Measurements from ENCODE around the gene SH3TC1.

The SH3TC1 gene

DNA sequence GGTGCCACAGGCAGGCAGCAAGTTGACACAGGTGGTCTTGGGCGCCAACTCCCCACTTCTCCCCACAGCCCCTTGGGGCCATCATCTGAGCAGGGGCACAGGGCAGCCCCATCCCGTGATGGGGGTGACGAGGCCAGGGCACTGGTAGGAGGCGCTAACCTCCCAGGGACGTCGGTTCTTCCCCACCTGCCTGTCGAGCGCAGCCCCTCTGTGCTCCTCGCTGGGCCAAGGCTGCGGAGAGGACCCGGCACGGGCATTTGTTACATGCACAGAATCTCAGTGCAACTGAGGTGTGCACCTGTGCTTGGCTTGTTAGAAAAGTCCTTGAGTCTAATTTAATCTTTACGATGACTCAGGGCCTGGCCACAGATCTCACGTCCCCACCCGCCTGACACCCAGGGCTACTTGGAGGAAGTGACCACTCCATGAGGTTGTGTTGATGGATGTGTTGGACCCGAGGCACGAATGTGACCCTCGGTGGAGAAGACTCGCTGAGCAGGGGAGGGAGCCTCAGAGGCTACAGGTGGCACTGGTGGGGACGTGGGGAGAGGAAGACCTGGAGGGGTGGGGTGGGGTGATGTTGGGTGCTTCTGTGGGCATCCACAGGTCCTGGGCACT, 3.1 kb upstream of the SH3TC1 start:
- peaks cover 27% of the 10 kb centered on the region for H3K4me1 Mint-ChIP-seq (ENCODE audit: low read depth)
- H3K27me3 Mint-ChIP-seq = no peaks in the 10 kb centered on the region
- no peaks in the 10 kb centered on the region for H3K36me3 Mint-ChIP-seq (ENCODE audit: low read depth)
- no peak for DNase-seq
- no peak overlapping the region for H3K27ac Mint-ChIP-seq
- H3K9me3 Mint-ChIP-seq = no peaks in the 10 kb centered on the region
- H3K4me3 Mint-ChIP-seq = no peak overlapping the region

DNA sequence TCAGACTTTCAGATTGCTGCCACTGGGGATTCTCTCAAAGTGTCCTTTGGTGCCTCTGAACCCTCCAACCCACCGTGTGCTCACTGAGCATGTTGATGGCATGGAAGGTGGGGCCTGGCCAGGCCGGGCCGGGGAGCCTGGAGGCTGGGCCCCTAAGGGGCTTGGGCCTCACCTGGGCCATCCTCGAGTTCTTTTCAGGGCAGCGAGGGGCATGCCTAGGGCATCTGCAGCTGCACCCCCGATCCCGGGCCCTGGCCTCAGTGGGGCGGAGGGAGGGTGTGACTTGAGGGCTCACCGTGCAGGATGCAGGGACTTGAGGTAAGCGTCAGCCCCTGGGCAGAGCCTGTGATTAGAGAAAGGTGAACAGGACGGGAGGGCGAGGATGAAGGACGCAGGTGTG, 1.6 kb upstream of the SH3TC1 start:
- H3K4me1 Mint-ChIP-seq (ENCODE audit: low read depth) = peaks cover 42% of the 10 kb centered on the region
- no peaks in the 10 kb centered on the region for H3K9me3 Mint-ChIP-seq
- no peak overlapping the region for H3K27ac Mint-ChIP-seq
- no peak overlapping the region for H3K4me3 Mint-ChIP-seq
- H3K36me3 Mint-ChIP-seq (ENCODE audit: low read depth) = no peaks in the 10 kb centered on the region
- DNase-seq = no peak
- no peaks in the 10 kb centered on the region for H3K27me3 Mint-ChIP-seq

DNA sequence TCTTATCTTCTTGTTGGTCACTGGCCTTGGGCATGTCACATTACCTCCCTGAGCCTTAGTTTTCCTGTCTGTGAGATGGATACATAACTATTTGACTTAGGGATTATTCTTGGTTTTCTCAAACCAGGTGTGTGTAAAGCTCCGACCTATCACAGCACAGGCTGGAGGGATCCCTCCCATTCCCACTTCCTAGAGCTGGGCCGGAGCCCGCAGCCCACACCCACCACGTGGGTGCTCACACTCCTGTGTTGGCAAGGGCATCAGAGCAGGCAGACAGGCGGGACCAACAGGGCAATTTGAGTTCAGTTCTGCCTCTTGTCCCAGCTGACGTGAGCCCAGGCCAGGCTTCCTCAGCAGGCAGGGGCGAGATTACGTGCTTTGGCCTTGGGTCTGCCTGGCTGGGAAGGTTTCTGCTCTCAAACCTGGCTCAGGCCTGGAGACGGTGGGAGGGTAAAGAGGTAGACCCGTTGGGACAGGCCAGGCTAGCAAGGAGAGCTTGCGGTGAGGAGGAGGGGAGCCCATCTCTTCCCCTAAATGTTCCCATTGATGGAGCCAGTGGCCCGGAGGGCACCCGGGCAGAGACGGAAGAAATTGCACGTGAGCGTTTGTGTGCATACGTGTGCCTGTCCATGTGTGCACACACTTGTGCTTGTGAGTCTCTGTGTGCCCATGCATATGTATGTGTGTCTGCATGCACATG, 734 bp upstream of the SH3TC1 start:
- no peaks in the 10 kb centered on the region for H3K27me3 Mint-ChIP-seq
- H3K9me3 Mint-ChIP-seq = no peaks in the 10 kb centered on the region
- peaks cover 48% of the 10 kb centered on the region for H3K4me1 Mint-ChIP-seq (ENCODE audit: low read depth)
- no peaks in the 10 kb centered on the region for H3K36me3 Mint-ChIP-seq (ENCODE audit: low read depth)
- peak overlapping the region; percentile 66 for H3K27ac Mint-ChIP-seq
- H3K4me3 Mint-ChIP-seq = peak overlapping the region; percentile 83
- no peak for DNase-seq

DNA sequence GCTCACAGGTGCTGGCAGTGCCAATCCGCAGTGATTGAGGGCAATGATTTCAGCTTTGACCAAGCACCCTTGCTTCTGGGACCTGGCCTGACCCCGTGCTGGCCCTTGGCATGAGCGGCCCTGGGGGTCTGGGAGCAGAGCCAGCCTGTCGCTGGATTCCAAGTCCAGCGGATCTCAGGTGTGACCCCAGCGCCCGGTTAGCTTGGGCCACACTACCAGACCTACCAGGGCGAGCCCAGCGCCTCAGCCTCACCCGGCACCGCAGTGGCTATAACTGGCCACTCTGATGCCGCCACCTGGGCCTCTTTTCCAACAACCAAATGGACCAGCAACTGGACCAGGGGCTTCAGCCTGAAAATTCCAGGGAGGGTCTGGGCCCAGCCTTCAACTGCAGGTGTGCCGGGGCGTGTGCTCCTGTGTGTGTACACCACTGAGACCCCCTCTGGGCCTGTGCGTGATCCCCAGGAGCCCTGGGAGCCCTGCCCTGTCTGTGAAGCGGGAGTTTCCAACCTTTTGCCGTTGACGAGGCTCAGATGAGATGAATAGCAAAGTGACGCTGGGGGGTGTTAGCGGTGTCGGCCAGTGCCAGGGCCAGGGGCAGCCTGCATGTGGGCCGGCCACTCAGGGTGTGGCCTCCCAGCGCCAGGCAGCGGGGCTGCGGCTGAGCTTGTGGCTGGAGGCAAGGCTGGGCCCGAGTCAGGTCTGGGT, 658 bp downstream of the SH3TC1 start:
- H3K4me1 Mint-ChIP-seq (ENCODE audit: low read depth) = peaks cover 48% of the 10 kb centered on the region
- H3K36me3 Mint-ChIP-seq (ENCODE audit: low read depth) = no peaks in the 10 kb centered on the region
- H3K27ac Mint-ChIP-seq = peak overlapping the region; percentile 87
- H3K9me3 Mint-ChIP-seq = no peaks in the 10 kb centered on the region
- H3K4me3 Mint-ChIP-seq = peak overlapping the region; percentile 83
- peak; percentile 50 for DNase-seq
- H3K27me3 Mint-ChIP-seq = no peaks in the 10 kb centered on the region

DNA sequence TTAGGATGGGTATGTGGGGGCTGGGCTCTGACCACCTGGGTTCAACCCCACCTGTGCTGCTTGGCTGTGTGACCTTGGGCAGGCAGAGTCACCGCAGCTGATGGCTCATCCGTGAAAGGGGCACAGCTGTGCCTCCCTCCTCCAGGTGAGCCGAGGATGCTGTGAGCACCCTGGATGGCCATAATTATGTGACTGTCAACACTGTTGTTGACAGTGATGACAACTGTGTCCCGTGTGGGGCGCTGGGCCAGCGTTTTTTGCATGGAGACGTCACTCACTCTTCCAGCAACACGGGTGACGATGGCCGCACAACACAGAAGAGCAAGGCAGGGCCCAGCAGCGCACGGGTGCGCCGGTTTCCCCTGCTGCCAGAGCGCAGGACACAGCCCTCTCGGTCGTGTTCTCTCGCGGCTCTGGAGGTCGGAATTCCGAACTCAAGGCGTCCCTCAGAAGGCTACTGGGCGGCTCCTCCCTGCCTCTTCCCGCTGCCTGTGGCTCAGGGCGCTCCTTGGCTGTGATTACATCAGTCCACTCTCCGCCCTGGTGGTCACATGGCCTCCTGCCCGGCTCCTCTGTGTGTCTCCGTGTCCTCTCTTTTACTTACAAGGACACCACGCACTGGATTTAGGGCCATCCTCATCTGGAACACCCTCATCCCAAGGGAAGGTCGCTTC, 1.3 kb downstream of the SH3TC1 start:
- Mint-ChIP-seq H3K4me3 (peak overlapping the region; percentile 83), H3K36me3 (ENCODE audit: low read depth) (no peaks in the 10 kb centered on the region), H3K27ac (peak overlapping the region; percentile 87), H3K27me3 (no peaks in the 10 kb centered on the region), H3K9me3 (no peaks in the 10 kb centered on the region), H3K4me1 (ENCODE audit: low read depth) (peaks cover 48% of the 10 kb centered on the region)
- DNase-seq = peak; percentile 48

DNA sequence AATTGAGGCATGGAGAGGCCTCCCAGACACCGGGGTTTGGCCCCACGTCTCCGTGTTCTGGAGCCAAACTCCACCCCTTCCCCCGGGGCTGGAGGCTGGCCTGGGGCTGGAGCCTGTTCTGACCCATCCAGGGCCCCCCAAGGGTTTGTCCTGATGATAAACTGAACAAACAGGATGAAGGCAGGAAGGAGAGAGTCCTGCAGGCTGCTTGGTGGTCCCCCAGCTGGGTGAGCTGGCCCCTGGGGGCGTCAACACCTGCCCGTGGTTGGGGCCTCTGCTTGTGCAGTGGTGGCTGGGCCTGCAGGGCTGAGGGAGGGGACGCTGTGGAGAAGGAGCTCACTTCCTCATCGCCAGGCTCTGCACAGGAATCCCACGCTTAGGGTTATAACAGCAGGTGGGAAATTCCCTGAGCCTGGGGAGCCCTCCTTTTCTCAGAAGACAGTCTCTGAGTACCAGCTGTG, 2.3 kb downstream of the SH3TC1 start:
- no peaks in the 10 kb centered on the region for H3K27me3 Mint-ChIP-seq
- peaks cover 51% of the 10 kb centered on the region for H3K4me1 Mint-ChIP-seq (ENCODE audit: low read depth)
- no peaks in the 10 kb centered on the region for H3K36me3 Mint-ChIP-seq (ENCODE audit: low read depth)
- DNase-seq = peak; percentile 63
- no peaks in the 10 kb centered on the region for H3K9me3 Mint-ChIP-seq
- peak overlapping the region; percentile 83 for H3K4me3 Mint-ChIP-seq
- H3K27ac Mint-ChIP-seq = peak overlapping the region; percentile 87

DNA sequence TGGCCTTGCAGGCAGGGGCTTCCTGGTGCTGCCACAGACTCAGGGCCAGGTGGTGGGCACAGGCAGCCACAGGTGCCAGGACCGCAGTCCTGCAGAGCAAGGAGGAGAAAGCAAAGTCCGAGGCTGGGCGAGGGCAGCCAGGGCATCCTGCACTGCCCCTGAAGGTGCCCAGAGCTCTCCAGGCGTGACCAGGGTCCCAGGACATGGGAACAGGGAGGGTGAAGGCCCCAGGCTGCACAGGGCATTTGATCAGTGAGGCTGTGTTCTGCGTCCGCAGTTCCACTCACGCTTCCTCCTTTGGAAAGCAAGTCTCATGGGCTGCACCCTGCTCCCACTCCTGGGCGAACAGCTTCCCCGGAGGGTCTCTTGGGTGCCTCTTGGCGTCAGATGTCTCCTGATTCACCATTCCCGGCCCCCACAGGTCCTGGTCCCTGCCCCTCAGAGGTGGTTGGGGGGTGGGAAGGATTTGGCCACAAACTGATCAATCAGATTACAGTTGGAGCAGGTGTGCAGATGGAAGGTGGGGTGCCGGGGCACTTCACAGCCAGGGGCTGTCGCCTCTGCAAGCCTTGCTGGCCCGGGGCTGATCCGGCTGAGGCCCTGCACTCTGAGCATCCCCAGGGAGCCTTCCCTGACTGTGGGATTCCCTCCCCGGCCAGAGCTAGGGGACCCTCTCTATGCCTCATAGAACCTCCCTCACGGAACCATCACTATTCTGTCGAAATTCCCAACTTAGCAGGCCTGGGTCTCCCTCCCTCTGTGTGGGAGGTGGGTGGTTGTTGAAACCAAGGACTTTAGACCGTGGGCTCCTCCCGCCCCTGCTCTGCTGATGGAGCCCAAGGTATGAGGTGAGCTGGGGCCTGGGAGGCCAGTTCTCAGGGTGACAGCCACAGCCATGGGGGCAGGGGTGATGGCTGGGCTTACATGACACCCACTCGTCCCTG, 3.3 kb downstream of the SH3TC1 start:
- Mint-ChIP-seq H3K27me3 (no peaks in the 10 kb centered on the region), H3K4me1 (ENCODE audit: low read depth) (peaks cover 51% of the 10 kb centered on the region), H3K27ac (no peak overlapping the region), H3K4me3 (no peak overlapping the region), H3K36me3 (ENCODE audit: low read depth) (no peaks in the 10 kb centered on the region), H3K9me3 (no peaks in the 10 kb centered on the region)
- DNase-seq = no peak

DNA sequence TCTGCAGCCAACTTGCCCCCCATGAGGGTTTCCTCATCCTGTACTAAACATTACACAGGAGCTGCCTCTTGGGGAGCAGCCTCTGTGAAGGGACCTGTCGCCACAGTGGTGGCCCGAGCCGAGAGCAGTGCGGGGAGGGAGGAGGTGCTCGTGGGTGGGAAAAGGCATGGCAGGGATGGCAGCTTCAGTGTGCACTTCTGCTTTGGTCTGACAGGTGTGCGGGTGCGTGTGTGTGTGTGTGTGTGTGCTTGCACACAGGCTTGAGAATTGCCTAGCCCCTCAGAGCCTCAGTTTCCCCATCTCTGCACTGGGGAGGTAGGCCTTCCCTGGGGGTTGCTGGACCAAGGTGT, 3.9 kb downstream of the SH3TC1 start:
- no peak for DNase-seq
- no peaks in the 10 kb centered on the region for H3K27me3 Mint-ChIP-seq
- H3K27ac Mint-ChIP-seq = no peak overlapping the region
- H3K9me3 Mint-ChIP-seq = no peaks in the 10 kb centered on the region
- peaks cover 51% of the 10 kb centered on the region for H3K4me1 Mint-ChIP-seq (ENCODE audit: low read depth)
- H3K36me3 Mint-ChIP-seq (ENCODE audit: low read depth) = no peaks in the 10 kb centered on the region
- no peak overlapping the region for H3K4me3 Mint-ChIP-seq

DNA sequence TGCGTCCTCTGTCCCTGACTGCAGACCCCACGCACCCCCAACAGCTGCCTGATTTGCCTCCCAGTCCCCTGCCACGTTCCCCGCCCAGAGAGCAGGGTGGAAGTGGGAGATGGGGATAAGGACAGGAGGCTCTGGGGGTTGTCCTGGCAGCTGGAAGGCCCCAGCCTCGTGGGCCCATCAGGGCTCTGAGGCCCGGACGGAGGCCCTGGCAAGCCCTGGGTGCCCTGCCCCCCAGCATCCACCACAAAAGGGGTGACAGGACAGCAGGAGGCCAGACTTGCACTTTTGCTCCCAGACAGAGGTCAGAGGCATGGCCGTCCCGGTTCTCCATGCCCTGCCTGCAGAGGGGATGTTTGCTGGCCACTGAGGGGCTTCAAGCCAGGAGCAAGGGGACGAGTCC, 4.7 kb downstream of the SH3TC1 start:
- no peak for DNase-seq
- Mint-ChIP-seq H3K27ac (no peak overlapping the region), H3K27me3 (no peaks in the 10 kb centered on the region), H3K9me3 (no peaks in the 10 kb centered on the region), H3K4me3 (no peak overlapping the region), H3K36me3 (ENCODE audit: low read depth) (no peaks in the 10 kb centered on the region), H3K4me1 (ENCODE audit: low read depth) (peaks cover 44% of the 10 kb centered on the region)

DNA sequence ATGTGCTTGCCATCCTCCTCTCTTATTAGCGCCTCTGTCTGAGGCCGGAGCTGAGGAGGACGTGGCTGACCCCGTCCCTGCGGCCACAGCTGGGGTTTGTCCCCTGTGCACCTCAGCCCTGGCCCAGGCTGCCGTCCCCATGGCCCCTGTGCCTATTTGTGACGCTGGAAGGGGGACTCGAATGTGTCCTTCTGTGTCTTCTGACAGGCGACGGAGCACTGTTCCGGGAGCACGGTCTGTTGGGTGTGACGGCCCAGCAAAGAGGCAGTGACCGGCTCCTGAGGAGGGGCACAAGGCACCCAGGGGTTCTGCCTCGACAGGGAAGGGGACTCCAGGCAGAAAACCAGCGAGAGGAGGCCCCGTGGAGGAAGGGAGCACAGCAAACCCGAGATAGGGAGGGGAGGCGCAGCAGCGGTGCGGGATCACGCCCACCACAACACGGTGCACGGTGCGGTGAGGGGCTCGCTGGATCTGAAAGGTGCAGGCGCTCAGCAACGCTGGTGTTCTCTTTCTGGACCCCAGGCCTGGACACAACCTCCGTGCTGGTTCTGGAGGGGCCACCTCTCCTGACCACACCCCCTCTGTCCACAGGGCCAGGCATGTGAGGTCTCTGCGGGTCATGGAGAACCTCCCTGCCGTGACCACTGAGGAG, 5.6 kb downstream of the SH3TC1 start:
- Mint-ChIP-seq H3K27ac (no peak overlapping the region), H3K4me3 (no peak overlapping the region), H3K9me3 (no peaks in the 10 kb centered on the region), H3K36me3 (ENCODE audit: low read depth) (no peaks in the 10 kb centered on the region), H3K4me1 (ENCODE audit: low read depth) (peaks cover 37% of the 10 kb centered on the region), H3K27me3 (no peaks in the 10 kb centered on the region)
- no peak for DNase-seq

DNA sequence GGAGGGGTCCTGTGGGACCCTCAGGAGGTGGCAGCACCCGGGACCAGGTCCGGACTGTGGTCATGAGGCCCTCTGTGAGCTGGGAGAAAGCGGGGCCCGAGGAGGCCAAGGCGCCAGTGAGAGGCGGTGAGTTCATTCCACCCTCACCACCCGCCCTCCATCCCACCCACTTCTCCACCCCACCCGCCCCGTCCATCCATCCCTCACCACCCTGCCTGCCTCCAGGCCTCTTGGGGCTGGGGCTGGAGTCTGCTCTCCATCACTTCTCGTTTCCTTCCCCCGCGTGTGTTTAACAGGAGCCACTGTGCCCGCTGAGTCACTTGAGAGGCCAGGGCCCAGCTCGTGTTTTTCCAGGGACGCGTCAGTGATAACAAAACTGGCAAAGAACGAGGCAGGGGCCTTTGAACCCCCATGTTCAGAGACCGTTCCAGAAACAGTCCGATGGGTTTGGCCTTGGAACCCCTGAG, 6.2 kb downstream of the SH3TC1 start:
- no peaks in the 10 kb centered on the region for H3K9me3 Mint-ChIP-seq
- no peaks in the 10 kb centered on the region for H3K36me3 Mint-ChIP-seq (ENCODE audit: low read depth)
- DNase-seq = no peak
- no peak overlapping the region for H3K27ac Mint-ChIP-seq
- no peaks in the 10 kb centered on the region for H3K27me3 Mint-ChIP-seq
- peaks cover 31% of the 10 kb centered on the region for H3K4me1 Mint-ChIP-seq (ENCODE audit: low read depth)
- H3K4me3 Mint-ChIP-seq = no peak overlapping the region

DNA sequence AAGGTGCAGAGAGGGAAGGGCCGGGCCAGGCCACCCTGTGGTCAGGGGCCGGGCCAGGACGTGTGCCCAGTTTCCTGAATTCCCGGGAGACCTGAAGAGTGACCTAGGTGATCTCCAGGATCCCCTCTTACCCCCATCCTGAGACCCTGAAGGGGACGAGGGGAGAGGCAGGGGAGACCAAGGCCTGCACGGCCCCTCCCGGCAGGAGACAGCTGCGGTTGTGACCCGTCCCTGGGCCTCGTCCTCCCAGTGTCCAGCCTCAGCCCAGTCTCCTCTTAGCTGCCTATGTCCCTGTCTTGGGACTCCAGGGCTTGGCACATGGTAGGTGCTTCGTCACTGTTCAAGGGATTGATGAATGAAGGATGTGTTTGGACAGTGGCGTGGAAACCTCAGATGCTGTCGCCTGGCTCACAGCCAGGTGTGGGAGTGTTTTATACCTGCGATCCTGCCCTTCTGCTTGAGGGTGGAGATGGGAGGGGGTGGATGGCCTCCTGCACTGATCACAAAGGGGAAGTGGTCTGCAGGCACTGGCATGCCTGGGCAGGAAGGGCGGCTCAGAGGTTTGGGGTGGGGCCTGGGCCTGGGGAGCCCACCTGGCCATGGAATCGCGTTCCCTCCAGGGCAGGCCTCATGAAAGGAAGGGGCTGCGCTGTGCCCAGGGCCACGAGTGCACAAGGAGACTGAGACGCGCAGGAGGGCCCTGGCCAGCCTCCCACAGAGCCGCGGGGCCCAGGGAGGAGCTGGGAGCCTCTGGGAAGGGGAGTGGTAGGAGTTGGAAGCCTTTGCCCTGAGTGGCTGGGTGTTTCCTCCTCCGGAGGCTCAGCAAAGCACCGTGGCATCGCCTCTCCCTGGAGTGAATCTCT, 6.9 kb downstream of the SH3TC1 start:
- Mint-ChIP-seq H3K4me1 (ENCODE audit: low read depth) (peaks cover 24% of the 10 kb centered on the region), H3K36me3 (ENCODE audit: low read depth) (no peaks in the 10 kb centered on the region), H3K9me3 (no peaks in the 10 kb centered on the region), H3K27ac (no peak overlapping the region), H3K27me3 (no peaks in the 10 kb centered on the region), H3K4me3 (no peak overlapping the region)
- no peak for DNase-seq

DNA sequence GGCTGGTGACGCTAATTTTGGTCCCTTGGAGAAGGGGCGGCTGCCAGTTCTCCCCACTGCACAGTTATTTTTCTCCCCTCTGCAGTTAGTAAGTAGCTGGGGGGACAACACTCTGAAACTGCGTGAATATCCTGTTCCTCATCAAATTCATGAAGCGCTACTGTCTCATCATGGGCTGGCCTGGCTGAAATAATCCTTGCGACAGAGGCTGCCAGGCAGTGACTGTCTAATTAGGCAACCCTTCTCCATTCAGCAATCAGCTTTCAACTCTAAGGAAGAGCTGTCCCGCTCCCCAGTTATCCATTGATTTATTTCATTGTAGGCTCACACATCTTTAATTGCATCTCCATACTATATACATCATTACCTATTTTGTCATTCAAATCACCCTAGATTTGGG, 8.2 kb downstream of the SH3TC1 start:
- Mint-ChIP-seq H3K4me1 (ENCODE audit: low read depth) (peaks cover 10% of the 10 kb centered on the region), H3K27ac (no peak overlapping the region), H3K4me3 (no peak overlapping the region), H3K9me3 (no peaks in the 10 kb centered on the region), H3K27me3 (no peaks in the 10 kb centered on the region), H3K36me3 (ENCODE audit: low read depth) (no peaks in the 10 kb centered on the region)
- DNase-seq = no peak
